A673 (cell line): Measurements from ENCODE around the gene PTPN5. TPM values are rescaled to one million over a fixed set of nuclear protein-coding genes. Genes with fewer than 3 reads are reported as not detected.

Experiments
- BruUV-seq: library from RNA; stranded (reverse); fragments of 400-500 nt; replicated peaks from 2 replicates; lab custom pipeline; 2021; lab: Mats Ljungman, UMichigan
- CTCF ChIA-PET: fragments of 300-600 bp; sonication (Branson Sonifier 250); formaldehyde crosslinking; loops from one replicate; lab custom pipeline; 2022; ENCODE audit warnings: antibody characterized with exemption; lab: Charles Lee
- POLR2A ChIA-PET: fragments of 300-600 bp; sonication (Branson Sonifier 250); formaldehyde crosslinking; loops from one replicate; lab custom pipeline; 2022; ENCODE audit warnings: antibody characterized with exemption; ENCODE audit not compliant: low non-redundant PET; lab: Charles Lee
- DNase-seq: peaks from one replicate; pipeline ENCODE4 v3.0.0-alpha.2; 2015; ENCODE audit warnings: low spot score
- H3K27ac ChIP-seq: fragments of 200-600 bp; sonication (generic); 2 replicates; pipeline ENCODE4 v1.5.1; 2016; ENCODE audit warnings: mixed run types, low read depth, mild to moderate bottlenecking, mixed read lengths, antibody characterized with exemption, low read length; ENCODE audit not compliant: poor library complexity, severe bottlenecking
- H3K27me3 ChIP-seq: fragments of 200-600 bp; sonication (generic); replicated peaks from 2 replicates; pipeline ENCODE4 v1.6.1; 2017; ENCODE audit warnings: mixed run types, low read depth, mild to moderate bottlenecking, mixed read lengths, antibody characterized with exemption, low read length; ENCODE audit not compliant: insufficient read depth, poor library complexity
- H3K36me3 ChIP-seq: fragments of 200-600 bp; sonication (generic); 2 replicates; pipeline ENCODE4 v1.6.1; 2016; ENCODE audit warnings: mixed run types, mild to moderate bottlenecking, mixed read lengths, antibody characterized with exemption, low read length; ENCODE audit not compliant: insufficient read depth, poor library complexity, severe bottlenecking
- H3K4me1 ChIP-seq: fragments of 200-600 bp; sonication (generic); 2 replicates; pipeline ENCODE4 v1.6.1; 2017; ENCODE audit warnings: mixed run types, mild to moderate bottlenecking, mixed read lengths, antibody characterized with exemption, low read length; ENCODE audit not compliant: insufficient read depth, poor library complexity, severe bottlenecking
- H3K4me3 ChIP-seq: fragments of 200-600 bp; sonication (generic); 2 replicates; pipeline ENCODE4 v1.5.1; 2016; ENCODE audit warnings: low read depth, mixed run types, mild to moderate bottlenecking, mixed read lengths, low read length; ENCODE audit not compliant: poor library complexity, severe bottlenecking
- H3K9me3 ChIP-seq: fragments of 200-600 bp; sonication (generic); 2 replicates; pipeline ENCODE4 v1.6.1; 2016; ENCODE audit warnings: mixed run types, low read depth, mild to moderate bottlenecking, mixed read lengths, antibody characterized with exemption, low read length; ENCODE audit not compliant: poor library complexity, severe bottlenecking
- CTCF ChIP-seq: fragments of 300-800, 200-600 bp; sonication (generic); conservative IDR thresholded peaks from 2 replicates; pipeline ENCODE4 v1.5.1; 2017; ENCODE audit warnings: low read depth, mild to moderate bottlenecking, antibody characterized with exemption, low read length, moderate library complexity, mixed read lengths
- EZH2 ChIP-seq: fragments of 200-600 bp; sonication (generic); IDR thresholded peaks from 2 replicates; pipeline ENCODE4 v1.6.1; 2017; ENCODE audit warnings: borderline replicate concordance, low read depth, mild to moderate bottlenecking, mixed read lengths, antibody characterized with exemption, low read length; ENCODE audit not compliant: poor library complexity, severe bottlenecking
- intact Hi-C: fragments of 100-400 bp; cut with micrococcal nuclease; formaldehyde crosslinking; loops from one replicate; pipeline ENCODE4 v1.10.0; 2022; ENCODE audit not compliant: unreplicated experiment
- total RNA-seq: library from RNA; stranded (reverse); gene quantifications from 2 replicates; pipeline ENCODE4 v1.2.3, GENCODE V29; 2021

Gene PTPN5
- total RNA-seq, 1 experiment from 2014 or later, result 0.21 TPM

GRCh38 chr11:18776324-18776723 lies 15.3 kb downstream of the PTPN5 start:
- TF ChIP-seq EZH2 (no peak), CTCF (no peak)
- H3K27me3 ChIP-seq, result no peaks in the 10 kb centered on the region
- ChIA-PET POLR2A (no interaction called here), CTCF (no interaction called here)
- no peaks in the 10 kb centered on the region for H3K4me1 ChIP-seq
- H3K9me3 ChIP-seq, result no peaks in the 10 kb centered on the region
- intact Hi-C loops, result loop anchor here (5.0 kb wide), 1 partner anchor 76 kb away; no protein-coding TSS in a partner anchor
- no TSS peak for BruUV-seq
- H3K36me3 ChIP-seq, result no peaks in the 10 kb centered on the region
- H3K27ac ChIP-seq, result no peak overlapping the region
- H3K4me3 ChIP-seq, result no peak overlapping the region
- no peak for DNase-seq

GRCh38 chr11:18775492-18776292 lies 15.9 kb downstream of the PTPN5 start:
- no TSS peak for BruUV-seq
- Histone ChIP-seq H3K27ac (no peak overlapping the region), H3K4me1 (no peaks in the 10 kb centered on the region), H3K9me3 (no peaks in the 10 kb centered on the region), H3K4me3 (no peak overlapping the region), H3K27me3 (no peaks in the 10 kb centered on the region), H3K36me3 (no peaks in the 10 kb centered on the region)
- ChIA-PET POLR2A (no interaction called here), CTCF (interaction anchor here (1.0 kb wide), 1 partner anchor 27 kb away, joined by 3 read pairs; no protein-coding TSS in a partner anchor)
- intact Hi-C loops, result loop anchor here (5.0 kb wide), 1 partner anchor 77 kb away; no protein-coding TSS in a partner anchor
- TF ChIP-seq EZH2, result no peak
- peak; percentile 83 for TF ChIP-seq CTCF
- DNase-seq, result peak; percentile 55

GRCh38 chr11:18774801-18775200 lies 16.8 kb downstream of the PTPN5 start:
- intact Hi-C loops, result loop anchor here (5.0 kb wide), 1 partner anchor 78 kb away; no protein-coding TSS in a partner anchor
- POLR2A ChIA-PET, result no interaction called here

More at GRCh38 chr11:18774801-18775200, 16.8 kb downstream of the PTPN5 start:
- TF ChIP-seq CTCF (no peak), EZH2 (no peak)
- DNase-seq, result no peak
- BruUV-seq, result no TSS peak
- Histone ChIP-seq H3K4me1 (no peaks in the 10 kb centered on the region), H3K27me3 (no peaks in the 10 kb centered on the region), H3K4me3 (no peak overlapping the region), H3K27ac (no peak overlapping the region), H3K36me3 (no peaks in the 10 kb centered on the region), H3K9me3 (no peaks in the 10 kb centered on the region)
- CTCF ChIA-PET, result interaction anchor here (1.0 kb wide), 1 partner anchor 27 kb away, joined by 3 read pairs; no protein-coding TSS in a partner anchor
